OCI-LY3 (cell line): Measurements from ENCODE around the gene HSPG2.
"Not testable (repeated sequence)": the region's sequence is repeated elsewhere in the genome, so short reads cannot be mapped to it uniquely, and the experiment has no call there.

Source experiments
- H2AFZ ChIP-seq: fragments of 200-600, 300-600 bp; shearing (Covaris generic); 2 replicates; pipeline ENCODE4 v1.6.0; 2014; ENCODE audit warnings: antibody characterized with exemption, low read depth, low read length
- H3K27ac ChIP-seq: fragments of 200-600, 300-600 bp; sonication (generic); 2 replicates; pipeline ENCODE4 v1.5.1; 2014; ENCODE audit warnings: mild to moderate bottlenecking, low read length, moderate library complexity, mixed read lengths
- H3K27me3 ChIP-seq: fragments of 200-600, 300-600 bp; sonication (generic); 2 replicates; pipeline ENCODE4 v1.6.1; 2014; ENCODE audit warnings: low read depth, low read length, mixed read lengths
- H3K36me3 ChIP-seq: fragments of 200-600, 300-600 bp; sonication (generic); replicated peaks from 2 replicates; pipeline ENCODE3; 2014; ENCODE audit warnings: low read depth, low read length, mixed read lengths
- H3K4me1 ChIP-seq: fragments of 300-600, 200-600 bp; sonication (generic); 2 replicates; pipeline ENCODE4 v1.6.1; 2014; ENCODE audit warnings: low read length, mixed read lengths
- H3K4me2 ChIP-seq: fragments of 200-600, 300-600 bp; sonication (generic); 2 replicates; pipeline ENCODE4 v1.6.1; 2014; ENCODE audit warnings: low read length, mixed read lengths
- H3K4me3 ChIP-seq: fragments of 300-600, 200-600 bp; sonication (generic); 2 replicates; pipeline ENCODE4 v1.5.1; 2014; ENCODE audit warnings: antibody characterized with exemption, mild to moderate bottlenecking, low read length, moderate library complexity
- H3K79me2 ChIP-seq: fragments of 300-600, 200-600 bp; shearing (Covaris generic); 2 replicates; pipeline ENCODE4 v1.6.1; 2014; ENCODE audit warnings: mild to moderate bottlenecking, low read length, mixed read lengths
- H3K9ac ChIP-seq: fragments of 300-600, 200-600 bp; shearing (Covaris generic); 2 replicates; pipeline ENCODE4 v1.6.0; 2014; ENCODE audit warnings: mild to moderate bottlenecking, low read length, moderate library complexity
- H3K9me3 ChIP-seq: fragments of 200-600, 300-600 bp; shearing (Covaris generic); 2 replicates; pipeline ENCODE4 v1.6.1; 2014; ENCODE audit warnings: low read length, mixed read lengths; ENCODE audit not compliant: insufficient read depth
- H4K20me1 ChIP-seq: fragments of 200-600, 300-600 bp; sonication (generic); 2 replicates; pipeline ENCODE4 v1.6.1; 2016; ENCODE audit warnings: low read length, mixed read lengths; ENCODE audit not compliant: insufficient read depth
- CTCF ChIP-seq: fragments of 200-600, 300-600 bp; sonication (generic); IDR thresholded peaks from 2 replicates; pipeline ENCODE4 v1.5.1; 2014; ENCODE audit warnings: antibody characterized with exemption, low read length, low read depth
- EZH2phosphoT487 ChIP-seq: fragments of 200-600 bp; shearing (Covaris generic); IDR thresholded peaks from 2 replicates; pipeline ENCODE4 v1.6.1; 2018; ENCODE audit warnings: antibody characterized with exemption, mixed run types, low read depth

Gene HSPG2

GRCh38 chr1:21828075-21828474 lies 109.0 kb downstream of the HSPG2 start:
- Histone ChIP-seq H4K20me1 (no peaks in the 10 kb centered on the region), H3K27me3 (no peaks in the 10 kb centered on the region), H2AFZ (no peak overlapping the region), H3K9ac (no peak overlapping the region), H3K4me1 (no peaks in the 10 kb centered on the region), H3K79me2 (no peaks in the 10 kb centered on the region), H3K9me3 (no peaks in the 10 kb centered on the region), H3K4me2 (no peak overlapping the region), H3K36me3 (no peaks in the 10 kb centered on the region), H3K4me3 (no peak overlapping the region), H3K27ac (no peak overlapping the region)
- TF ChIP-seq EZH2phosphoT487: no peak
- TF ChIP-seq CTCF: no peak

GRCh38 chr1:21827141-21827679 lies 109.9 kb downstream of the HSPG2 start:
- Histone ChIP-seq H3K4me2 (no peak overlapping the region), H3K27me3 (no peaks in the 10 kb centered on the region), H3K27ac (no peak overlapping the region), H3K36me3 (no peaks in the 10 kb centered on the region), H3K79me2 (no peaks in the 10 kb centered on the region), H3K4me1 (no peaks in the 10 kb centered on the region), H3K9ac (no peak overlapping the region), H3K9me3 (no peaks in the 10 kb centered on the region), H3K4me3 (no peak overlapping the region), H4K20me1 (no peaks in the 10 kb centered on the region), H2AFZ (no peak overlapping the region)
- TF ChIP-seq CTCF: no peak
- no peak for TF ChIP-seq EZH2phosphoT487

- H3K36me3 ChIP-seq, H3K79me2 ChIP-seq, H3K9me3 ChIP-seq, H3K27ac ChIP-seq, H4K20me1 ChIP-seq, H3K27me3 ChIP-seq, H3K4me1 ChIP-seq, H3K4me2 ChIP-seq, H3K9ac ChIP-seq, H2AFZ ChIP-seq, H3K4me3 ChIP-seq: not testable (repeated sequence)
These were observed 110.4 kb downstream of the HSPG2 start for GRCh38 chr1:21826694-21827093.

- H3K4me1 ChIP-seq: no peaks in the 10 kb centered on the region
- no peak overlapping the region for H3K9ac ChIP-seq
- no peak overlapping the region for H3K27ac ChIP-seq
- no peak overlapping the region for H2AFZ ChIP-seq
- H4K20me1 ChIP-seq: no peaks in the 10 kb centered on the region
- H3K27me3 ChIP-seq: no peaks in the 10 kb centered on the region
- no peak overlapping the region for H3K4me2 ChIP-seq
- no peaks in the 10 kb centered on the region for H3K79me2 ChIP-seq
- H3K9me3 ChIP-seq: no peaks in the 10 kb centered on the region
- H3K4me3 ChIP-seq: no peak overlapping the region
- H3K36me3 ChIP-seq: no peaks in the 10 kb centered on the region
- TF ChIP-seq EZH2phosphoT487 (no peak), CTCF (no peak)
These were observed 111.7 kb downstream of the HSPG2 start for GRCh38 chr1:21825393-21825792.

- Histone ChIP-seq H3K4me3 (no peak overlapping the region), H2AFZ (no peak overlapping the region), H3K4me1 (no peaks in the 10 kb centered on the region), H3K36me3 (no peaks in the 10 kb centered on the region), H3K27me3 (no peaks in the 10 kb centered on the region), H3K27ac (no peak overlapping the region), H3K79me2 (no peaks in the 10 kb centered on the region), H3K9ac (no peak overlapping the region), H3K4me2 (no peak overlapping the region), H4K20me1 (no peaks in the 10 kb centered on the region), H3K9me3 (no peaks in the 10 kb centered on the region)
- TF ChIP-seq EZH2phosphoT487 (no peak), CTCF (no peak)
These were observed 112.2 kb downstream of the HSPG2 start for GRCh38 chr1:21824926-21825325.
